ENCODE data around the gene SMTN. TPM values are rescaled to one million over a fixed set of nuclear protein-coding genes. Genes with fewer than 3 reads are reported as not detected.
"Not testable (repeated sequence)": the region's sequence is repeated elsewhere in the genome, so short reads cannot be mapped to it uniquely, and the experiment has no call there.

Gene SMTN
- total RNA-seq, 3 donors from 2014 or later, result 13.9 to 54.1 (median 41.6) TPM

- intact Hi-C loops (cut with DNase I; ENCODE audit: low total_unique reads), result no loop called here
- H3K27ac ChIP-seq, result no peak overlapping the region
- no peak overlapping the region for H3K4me3 ChIP-seq
- H3K9me3 ChIP-seq, result no peaks in the 10 kb centered on the region
- H3K4me1 ChIP-seq, result peaks cover 0 to 6% of the 10 kb centered on the region in 2 donors
- DNase-seq (ENCODE audit: low spot score in 2 of 2), result no peak
- no peaks in the 10 kb centered on the region for H3K36me3 ChIP-seq
- no peaks in the 10 kb centered on the region for H3K27me3 ChIP-seq
- TF ChIP-seq POLR2AphosphoS5 (IDR thresholded peaks at IDR 0.05), result no peak
- no peak for TF ChIP-seq POLR2A (IDR thresholded peaks at IDR 0.05)
- TF ChIP-seq, protein P1, sequence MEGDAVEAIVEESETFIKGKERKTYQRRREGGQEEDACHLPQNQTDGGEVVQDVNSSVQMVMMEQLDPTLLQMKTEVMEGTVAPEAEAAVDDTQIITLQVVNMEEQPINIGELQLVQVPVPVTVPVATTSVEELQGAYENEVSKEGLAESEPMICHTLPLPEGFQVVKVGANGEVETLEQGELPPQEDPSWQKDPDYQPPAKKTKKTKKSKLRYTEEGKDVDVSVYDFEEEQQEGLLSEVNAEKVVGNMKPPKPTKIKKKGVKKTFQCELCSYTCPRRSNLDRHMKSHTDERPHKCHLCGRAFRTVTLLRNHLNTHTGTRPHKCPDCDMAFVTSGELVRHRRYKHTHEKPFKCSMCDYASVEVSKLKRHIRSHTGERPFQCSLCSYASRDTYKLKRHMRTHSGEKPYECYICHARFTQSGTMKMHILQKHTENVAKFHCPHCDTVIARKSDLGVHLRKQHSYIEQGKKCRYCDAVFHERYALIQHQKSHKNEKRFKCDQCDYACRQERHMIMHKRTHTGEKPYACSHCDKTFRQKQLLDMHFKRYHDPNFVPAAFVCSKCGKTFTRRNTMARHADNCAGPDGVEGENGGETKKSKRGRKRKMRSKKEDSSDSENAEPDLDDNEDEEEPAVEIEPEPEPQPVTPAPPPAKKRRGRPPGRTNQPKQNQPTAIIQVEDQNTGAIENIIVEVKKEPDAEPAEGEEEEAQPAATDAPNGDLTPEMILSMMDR (IDR thresholded peaks at IDR 0.05), result no peak
Observed at GRCh38 chr22:31048570-31048969, 32.5 kb upstream of the SMTN start.

GRCh38 chr22:31049815-31050420, 31.2 kb upstream of the SMTN start:
- H3K36me3 ChIP-seq, result no peaks in the 10 kb centered on the region
- TF ChIP-seq, protein P1 (IDR thresholded peaks at IDR 0.05), result no peak
- no peak for TF ChIP-seq POLR2A (IDR thresholded peaks at IDR 0.05)
- no peak for TF ChIP-seq POLR2AphosphoS5 (IDR thresholded peaks at IDR 0.05)
- no peaks in the 10 kb centered on the region for H3K4me1 ChIP-seq
- H3K27me3 ChIP-seq, result no peaks in the 10 kb centered on the region
- DNase-seq (ENCODE audit: low spot score in 2 of 2), result no peak
- H3K9me3 ChIP-seq, result no peaks in the 10 kb centered on the region
- H3K27ac ChIP-seq, result peak overlapping the region in 1 of 2 donors; percentile 55
- no peak overlapping the region for H3K4me3 ChIP-seq
- intact Hi-C loops (cut with DNase I; ENCODE audit: low total_unique reads), result loop anchor here (10.0 kb wide), 1 partner anchor 1315 kb away; no protein-coding TSS in a partner anchor

DNA sequence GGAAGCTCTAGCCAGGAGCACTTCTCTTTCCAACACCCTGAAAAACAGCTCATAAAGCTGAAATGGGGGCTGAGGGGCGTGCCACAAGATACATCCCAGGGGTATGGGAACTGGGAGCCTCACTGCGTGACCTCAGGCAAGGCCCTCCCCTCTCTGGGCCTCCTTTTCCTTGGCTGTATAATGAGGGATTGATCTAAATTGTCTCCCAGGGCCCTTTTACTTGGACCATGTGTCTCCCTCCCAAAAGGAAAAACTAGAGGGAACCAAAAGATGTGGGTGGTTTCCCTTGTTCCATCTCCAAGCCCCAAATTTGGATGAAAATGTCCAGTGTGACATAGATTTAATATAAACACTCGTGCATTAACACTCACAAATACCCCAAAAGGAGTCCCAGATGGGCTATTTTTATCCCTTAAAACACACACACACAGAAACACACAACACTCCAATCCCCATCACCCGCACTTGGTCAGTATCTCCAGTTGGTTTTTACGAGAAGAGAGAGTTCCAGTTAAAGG, 25.9 kb upstream of the SMTN start:
- Histone ChIP-seq H3K4me1 (no peaks in the 10 kb centered on the region), H3K9me3 (no peaks in the 10 kb centered on the region), H3K27me3 (no peaks in the 10 kb centered on the region), H3K27ac (peak overlapping the region; percentile 88 to 89), H3K4me3 (no peak overlapping the region), H3K36me3 (no peaks in the 10 kb centered on the region)
- no peak for DNase-seq (ENCODE audit: low spot score in 2 of 2)
- no peak for TF ChIP-seq POLR2AphosphoS5 (IDR thresholded peaks at IDR 0.05)
- no peak for TF ChIP-seq POLR2A (IDR thresholded peaks at IDR 0.05)
- TF ChIP-seq, protein P1 (IDR thresholded peaks at IDR 0.05), result no peak
- intact Hi-C loops (cut with DNase I; ENCODE audit: low total_unique reads), result loop anchor here (5.0 to 10.0 kb wide), 2 partner anchors 1320 to 1443 kb away; no protein-coding TSS in a partner anchor

GRCh38 chr22:31055635-31056159, 25.4 kb upstream of the SMTN start:
- TF ChIP-seq POLR2AphosphoS5 (IDR thresholded peaks at IDR 0.05), result peak; percentile 81 to 96 (median 92)
- TF ChIP-seq, protein P1 (IDR thresholded peaks at IDR 0.05), result no peak
- Histone ChIP-seq H3K27me3 (no peaks in the 10 kb centered on the region), H3K36me3 (no peaks in the 10 kb centered on the region), H3K4me3 (no peak overlapping the region), H3K9me3 (no peaks in the 10 kb centered on the region), H3K27ac (peak overlapping the region; percentile 88 to 89), H3K4me1 (no peaks in the 10 kb centered on the region)
- intact Hi-C loops (cut with DNase I; ENCODE audit: low total_unique reads), result loop anchor here (5.0 to 10.0 kb wide), 2 partner anchors 1321 to 1443 kb away; no protein-coding TSS in a partner anchor
- peak; percentile 89 to 94 for DNase-seq (ENCODE audit: low spot score in 2 of 2)

DNA sequence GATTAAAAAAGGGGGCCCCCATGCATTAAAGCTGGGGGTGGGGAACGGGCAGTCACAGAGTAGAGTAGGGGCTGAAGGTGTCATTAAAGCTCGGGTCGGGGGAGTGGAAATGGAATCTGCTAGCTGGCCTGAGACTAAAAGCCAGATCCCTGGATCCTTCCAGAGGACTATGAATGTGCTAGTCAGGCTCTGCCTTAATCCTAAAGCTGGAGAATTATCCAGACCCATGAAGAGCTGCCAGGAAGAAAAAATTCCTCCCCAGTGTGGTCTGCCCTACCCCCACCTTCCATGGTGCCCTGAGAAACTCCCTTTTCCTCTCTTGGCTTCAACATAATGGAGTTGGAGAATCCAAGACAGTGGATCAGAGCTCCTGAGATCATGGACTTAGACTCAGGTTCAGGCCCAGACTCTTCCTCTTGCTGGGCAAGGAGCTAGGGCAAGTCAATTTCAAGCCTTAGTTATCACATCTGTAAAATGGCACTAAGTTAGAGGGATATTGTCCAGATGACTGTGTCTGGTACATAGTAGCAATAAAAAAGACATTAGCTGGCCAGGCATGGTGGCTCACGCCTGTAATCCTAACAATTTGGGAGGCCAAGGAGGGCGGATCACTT, 24.0 kb upstream of the SMTN start:
- intact Hi-C loops (cut with DNase I; ENCODE audit: low total_unique reads), result loop anchor here (5.0 to 10.0 kb wide), 2 partner anchors 1322 to 1445 kb away; no protein-coding TSS in a partner anchor

GRCh38 chr22:31059663-31060062, 21.5 kb upstream of the SMTN start:
- H3K36me3 ChIP-seq; DNase-seq (ENCODE audit: low spot score in 2 of 2); H3K27me3 ChIP-seq; H3K4me1 ChIP-seq; H3K4me3 ChIP-seq; H3K9me3 ChIP-seq: not testable (repeated sequence)
- H3K27ac ChIP-seq, result peak overlapping the region in 1 of 2 donors; percentile 30
- intact Hi-C loops (cut with DNase I; ENCODE audit: low total_unique reads), result loop anchor here (5.0 to 10.0 kb wide), 2 partner anchors 1325 to 1447 kb away; no protein-coding TSS in a partner anchor

More for the DNA sequence above, 24.0 kb upstream of the SMTN start:
- Histone ChIP-seq H3K9me3 (no peaks in the 10 kb centered on the region), H3K4me3 (no peak overlapping the region), H3K27ac (peak overlapping the region; percentile 88 to 89), H3K4me1 (no peaks in the 10 kb centered on the region), H3K27me3 (no peaks in the 10 kb centered on the region), H3K36me3 (no peaks in the 10 kb centered on the region)
- TF ChIP-seq, protein P1 (IDR thresholded peaks at IDR 0.05), result no peak
- TF ChIP-seq POLR2A (IDR thresholded peaks at IDR 0.05) (no peak), POLR2AphosphoS5 (IDR thresholded peaks at IDR 0.05) (no peak)
- no peak for DNase-seq (ENCODE audit: low spot score in 2 of 2)

Measured in breast epithelium (tissue), 4 donors.